Right atrium auricular region (tissue), 2 donors: Measurements from ENCODE around the gene VPS26B. TPM values are rescaled to one million over a fixed set of nuclear protein-coding genes. Genes with fewer than 3 reads are reported as not detected.

Experiments used
- DNase-seq: peaks from one replicate; pipeline ENCODE4 v3.0.0-alpha.2; 2019; ENCODE audit warnings: low spot score
- H3K27ac ChIP-seq, 2 donors: fragments of 200-600 bp; sonication (generic); 1 replicate in 1 of 2; 2 replicates in 1 of 2; pipeline ENCODE4 v1.5.1; 2016 to 2019
- H3K27me3 ChIP-seq, 2 donors: fragments of 200-600 bp; sonication (generic); one replicate each; pipeline versions ENCODE4 v1.5.1 to v1.6.0; 2017 to 2019
- H3K36me3 ChIP-seq: fragments of 200-600 bp; sonication (generic); one replicate; pipeline ENCODE4 v1.5.1; 2016
- H3K4me1 ChIP-seq, 2 donors: fragments of 200-600 bp; sonication (generic); one replicate each; pipeline versions ENCODE4 v1.5.1 to v1.6.0; 2017 to 2019
- H3K4me3 ChIP-seq, 2 donors: fragments of 200-600 bp; sonication (generic); 1 replicate in 1 of 2; 2 replicates in 1 of 2; pipeline ENCODE4 v1.5.1; 2017 to 2019; ENCODE audit warnings: mild to moderate bottlenecking in 1 of 2, moderate library complexity in 1 of 2
- H3K9me3 ChIP-seq, 2 donors: fragments of 200-600 bp; sonication (generic); one replicate each; pipeline ENCODE4 v1.5.1; 2019
- total RNA-seq, 2 donors: library from RNA; depleted of rRNA; stranded (reverse); fragments of >200 nt; gene quantifications; one replicate each; pipeline ENCODE4 v1.1.0, GENCODE V29; 2016
- TF ChIP-seq, protein P1 (sequence below), 2 donors: fragments of 200-600 bp; sonication (generic); IDR thresholded peaks; one replicate each; pipeline ENCODE4 v1.5.1; 2019; ENCODE audit warnings: antibody characterized with exemption in 2 of 2

VPS26B gene
- total RNA-seq, 2 donors from 2014 or later: 24.9 to 25.1 TPM

DNA sequence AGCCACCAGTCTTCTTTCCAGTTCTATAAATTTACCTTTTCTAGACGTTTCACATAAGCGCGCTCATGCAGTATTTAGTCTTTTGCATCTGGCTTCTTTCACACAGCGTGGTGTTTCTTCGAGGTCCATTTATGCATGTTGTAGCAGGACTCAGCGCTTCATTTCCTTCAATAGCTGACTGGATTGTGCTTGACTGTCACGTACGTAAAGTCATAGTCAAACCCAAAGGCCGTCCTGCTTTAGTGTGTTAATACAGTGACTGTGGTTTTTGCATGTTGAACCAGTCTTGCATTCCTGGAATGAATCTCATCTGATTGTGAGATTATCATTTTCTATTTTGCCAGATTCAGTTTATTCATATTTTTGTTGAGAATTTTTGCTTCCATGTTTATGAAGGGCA is 70.2 kb downstream of the VPS26B start:
- Histone ChIP-seq H3K4me1 (no peaks in the 10 kb centered on the region), H3K36me3 (no peaks in the 10 kb centered on the region), H3K9me3 (no peaks in the 10 kb centered on the region), H3K27me3 (no peaks in the 10 kb centered on the region), H3K4me3 (no peak overlapping the region), H3K27ac (no peak overlapping the region)
- DNase-seq: no peak
- TF ChIP-seq, protein P1, sequence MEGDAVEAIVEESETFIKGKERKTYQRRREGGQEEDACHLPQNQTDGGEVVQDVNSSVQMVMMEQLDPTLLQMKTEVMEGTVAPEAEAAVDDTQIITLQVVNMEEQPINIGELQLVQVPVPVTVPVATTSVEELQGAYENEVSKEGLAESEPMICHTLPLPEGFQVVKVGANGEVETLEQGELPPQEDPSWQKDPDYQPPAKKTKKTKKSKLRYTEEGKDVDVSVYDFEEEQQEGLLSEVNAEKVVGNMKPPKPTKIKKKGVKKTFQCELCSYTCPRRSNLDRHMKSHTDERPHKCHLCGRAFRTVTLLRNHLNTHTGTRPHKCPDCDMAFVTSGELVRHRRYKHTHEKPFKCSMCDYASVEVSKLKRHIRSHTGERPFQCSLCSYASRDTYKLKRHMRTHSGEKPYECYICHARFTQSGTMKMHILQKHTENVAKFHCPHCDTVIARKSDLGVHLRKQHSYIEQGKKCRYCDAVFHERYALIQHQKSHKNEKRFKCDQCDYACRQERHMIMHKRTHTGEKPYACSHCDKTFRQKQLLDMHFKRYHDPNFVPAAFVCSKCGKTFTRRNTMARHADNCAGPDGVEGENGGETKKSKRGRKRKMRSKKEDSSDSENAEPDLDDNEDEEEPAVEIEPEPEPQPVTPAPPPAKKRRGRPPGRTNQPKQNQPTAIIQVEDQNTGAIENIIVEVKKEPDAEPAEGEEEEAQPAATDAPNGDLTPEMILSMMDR (IDR thresholded peaks at IDR 0.05): no peak

Other genes with a start within 250 kb of the VPS26B start
- gene JAM3, start 155.6 kb upstream of the VPS26B start, total RNA-seq: 10 to 100 TPM; 28.5 to 38.1 TPM
- gene NCAPD3, start 704 bp upstream of the VPS26B start, total RNA-seq: 1 to 10 TPM; 4.0 to 5.5 TPM
- gene THYN1, start 28.7 kb downstream of the VPS26B start, total RNA-seq: 10 to 100 TPM; 35.8 to 47.1 TPM
- gene ACAD8, start 28.9 kb downstream of the VPS26B start, total RNA-seq: 10 to 100 TPM; 17.6 to 32.9 TPM
- gene GLB1L3, start 51.7 kb downstream of the VPS26B start, total RNA-seq: not detected
- 1 to 10 TPM in 1 of 2 donors, under 1 TPM in 1; 0.22 to 2.4 TPM for gene GLB1L2, start 107.3 kb downstream of the VPS26B start, total RNA-seq
- under 1 TPM in 1 of 2 donors, not detected in 1; 0.16 TPM for gene B3GAT1, start 187.6 kb downstream of the VPS26B start, total RNA-seq